OCI-LY3 (cell line): ENCODE measurements around the gene DHX38.

Source experiments
- H2AFZ ChIP-seq: fragments of 200-600, 300-600 bp; shearing (Covaris generic); 2 replicates; pipeline ENCODE4 v1.6.0; 2014; ENCODE audit warnings: antibody characterized with exemption, low read depth, low read length
- H3K27ac ChIP-seq: fragments of 200-600, 300-600 bp; sonication (generic); 2 replicates; pipeline ENCODE4 v1.5.1; 2014; ENCODE audit warnings: mild to moderate bottlenecking, low read length, moderate library complexity, mixed read lengths
- H3K27me3 ChIP-seq: fragments of 200-600, 300-600 bp; sonication (generic); 2 replicates; pipeline ENCODE4 v1.6.1; 2014; ENCODE audit warnings: low read depth, low read length, mixed read lengths
- H3K36me3 ChIP-seq: fragments of 200-600, 300-600 bp; sonication (generic); replicated peaks from 2 replicates; pipeline ENCODE3; 2014; ENCODE audit warnings: low read depth, low read length, mixed read lengths
- H3K4me1 ChIP-seq: fragments of 300-600, 200-600 bp; sonication (generic); 2 replicates; pipeline ENCODE4 v1.6.1; 2014; ENCODE audit warnings: low read length, mixed read lengths
- H3K4me2 ChIP-seq: fragments of 200-600, 300-600 bp; sonication (generic); 2 replicates; pipeline ENCODE4 v1.6.1; 2014; ENCODE audit warnings: low read length, mixed read lengths
- H3K4me3 ChIP-seq: fragments of 300-600, 200-600 bp; sonication (generic); 2 replicates; pipeline ENCODE4 v1.5.1; 2014; ENCODE audit warnings: antibody characterized with exemption, mild to moderate bottlenecking, low read length, moderate library complexity
- H3K79me2 ChIP-seq: fragments of 300-600, 200-600 bp; shearing (Covaris generic); 2 replicates; pipeline ENCODE4 v1.6.1; 2014; ENCODE audit warnings: mild to moderate bottlenecking, low read length, mixed read lengths
- H3K9ac ChIP-seq: fragments of 300-600, 200-600 bp; shearing (Covaris generic); 2 replicates; pipeline ENCODE4 v1.6.0; 2014; ENCODE audit warnings: mild to moderate bottlenecking, low read length, moderate library complexity
- H3K9me3 ChIP-seq: fragments of 200-600, 300-600 bp; shearing (Covaris generic); 2 replicates; pipeline ENCODE4 v1.6.1; 2014; ENCODE audit warnings: low read length, mixed read lengths; ENCODE audit not compliant: insufficient read depth
- H4K20me1 ChIP-seq: fragments of 200-600, 300-600 bp; sonication (generic); 2 replicates; pipeline ENCODE4 v1.6.1; 2016; ENCODE audit warnings: low read length, mixed read lengths; ENCODE audit not compliant: insufficient read depth
- EZH2phosphoT487 ChIP-seq: fragments of 200-600 bp; shearing (Covaris generic); IDR thresholded peaks from 2 replicates; pipeline ENCODE4 v1.6.1; 2018; ENCODE audit warnings: antibody characterized with exemption, mixed run types, low read depth
- TF ChIP-seq, protein P1 (sequence below): fragments of 200-600, 300-600 bp; sonication (generic); IDR thresholded peaks from 2 replicates; pipeline ENCODE4 v1.5.1; 2014; ENCODE audit warnings: antibody characterized with exemption, low read length, low read depth

The DHX38 gene

DNA sequence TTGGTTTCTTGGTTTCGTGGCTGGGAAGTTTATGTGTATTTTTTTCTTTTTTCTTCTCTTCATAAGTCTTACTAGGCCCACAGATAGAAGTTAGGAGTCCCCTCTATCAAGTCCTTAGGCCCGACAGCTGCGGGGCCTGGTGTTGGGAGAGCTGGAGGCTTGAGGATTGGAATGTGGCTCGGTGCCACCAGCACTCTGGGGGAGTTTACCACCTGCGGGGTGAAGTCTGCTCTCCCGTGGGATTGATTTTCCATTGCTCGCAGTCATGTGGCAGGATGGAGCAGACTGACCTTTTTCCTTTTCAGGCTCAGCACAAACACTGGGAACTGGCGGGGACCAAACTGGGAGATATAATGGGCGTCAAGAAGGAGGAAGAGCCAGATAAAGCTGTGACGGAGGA is 7.5 kb downstream of the DHX38 start:
- no peak overlapping the region for H3K4me3 ChIP-seq
- H4K20me1 ChIP-seq = no peaks in the 10 kb centered on the region
- H3K27me3 ChIP-seq = no peaks in the 10 kb centered on the region
- no peaks in the 10 kb centered on the region for H3K9me3 ChIP-seq
- no peaks in the 10 kb centered on the region for H3K4me1 ChIP-seq
- no peak overlapping the region for H3K4me2 ChIP-seq
- TF ChIP-seq, protein P1, sequence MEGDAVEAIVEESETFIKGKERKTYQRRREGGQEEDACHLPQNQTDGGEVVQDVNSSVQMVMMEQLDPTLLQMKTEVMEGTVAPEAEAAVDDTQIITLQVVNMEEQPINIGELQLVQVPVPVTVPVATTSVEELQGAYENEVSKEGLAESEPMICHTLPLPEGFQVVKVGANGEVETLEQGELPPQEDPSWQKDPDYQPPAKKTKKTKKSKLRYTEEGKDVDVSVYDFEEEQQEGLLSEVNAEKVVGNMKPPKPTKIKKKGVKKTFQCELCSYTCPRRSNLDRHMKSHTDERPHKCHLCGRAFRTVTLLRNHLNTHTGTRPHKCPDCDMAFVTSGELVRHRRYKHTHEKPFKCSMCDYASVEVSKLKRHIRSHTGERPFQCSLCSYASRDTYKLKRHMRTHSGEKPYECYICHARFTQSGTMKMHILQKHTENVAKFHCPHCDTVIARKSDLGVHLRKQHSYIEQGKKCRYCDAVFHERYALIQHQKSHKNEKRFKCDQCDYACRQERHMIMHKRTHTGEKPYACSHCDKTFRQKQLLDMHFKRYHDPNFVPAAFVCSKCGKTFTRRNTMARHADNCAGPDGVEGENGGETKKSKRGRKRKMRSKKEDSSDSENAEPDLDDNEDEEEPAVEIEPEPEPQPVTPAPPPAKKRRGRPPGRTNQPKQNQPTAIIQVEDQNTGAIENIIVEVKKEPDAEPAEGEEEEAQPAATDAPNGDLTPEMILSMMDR = no peak
- no peak for TF ChIP-seq EZH2phosphoT487
- H3K79me2 ChIP-seq = peaks cover 3% of the 10 kb centered on the region; the same call in 1 of the 2 replicates
- H2AFZ ChIP-seq = no peak overlapping the region
- peaks cover 75% of the 10 kb centered on the region for H3K36me3 ChIP-seq
- H3K27ac ChIP-seq = no peak overlapping the region
- H3K9ac ChIP-seq = no peak overlapping the region

DNA sequence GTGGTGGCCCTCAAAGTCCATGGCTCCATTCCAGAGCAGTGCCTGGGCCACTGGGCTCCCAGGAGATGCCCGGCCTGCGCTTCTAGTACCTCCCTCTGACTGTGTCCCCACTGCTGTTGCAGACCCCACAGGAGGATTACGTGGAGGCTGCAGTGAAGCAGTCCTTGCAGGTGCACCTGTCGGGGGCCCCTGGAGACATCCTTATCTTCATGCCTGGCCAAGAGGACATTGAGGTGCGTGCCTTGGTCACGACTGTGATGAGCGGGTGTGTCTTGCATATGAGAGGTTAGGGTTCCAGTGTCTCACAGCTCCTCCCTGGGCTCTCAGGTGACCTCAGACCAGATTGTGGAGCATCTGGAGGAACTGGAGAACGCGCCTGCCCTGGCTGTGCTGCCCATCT is 11.3 kb downstream of the DHX38 start:
- peaks cover 72% of the 10 kb centered on the region for H3K36me3 ChIP-seq
- no peaks in the 10 kb centered on the region for H3K27me3 ChIP-seq
- H3K27ac ChIP-seq = no peak overlapping the region
- no peaks in the 10 kb centered on the region for H3K9me3 ChIP-seq
- no peaks in the 10 kb centered on the region for H4K20me1 ChIP-seq
- H3K4me1 ChIP-seq = no peaks in the 10 kb centered on the region
- H3K4me3 ChIP-seq = no peak overlapping the region
- H2AFZ ChIP-seq = no peak overlapping the region
- no peak overlapping the region for H3K4me2 ChIP-seq
- TF ChIP-seq, protein P1 = no peak
- no peak for TF ChIP-seq EZH2phosphoT487
- no peaks in the 10 kb centered on the region for H3K79me2 ChIP-seq
- H3K9ac ChIP-seq = no peak overlapping the region

DNA sequence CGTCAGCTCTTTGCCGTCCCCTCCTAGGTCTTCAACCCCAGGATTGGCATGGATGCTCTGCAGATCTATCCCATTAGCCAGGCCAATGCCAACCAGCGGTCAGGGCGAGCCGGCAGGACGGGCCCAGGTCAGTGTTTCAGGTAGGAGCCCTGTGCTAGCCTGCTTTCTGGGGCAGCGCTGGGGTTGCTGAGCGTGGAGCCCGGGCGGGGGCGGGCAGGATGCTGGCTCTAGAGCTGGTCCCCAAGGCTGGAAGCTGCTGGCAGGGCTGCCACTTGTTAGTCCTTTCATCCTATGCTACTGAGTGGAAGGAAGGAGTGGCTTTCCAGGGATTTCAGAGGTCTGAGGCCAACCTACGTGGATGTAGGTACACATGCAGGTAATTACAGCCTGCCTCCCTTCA is 12.3 kb downstream of the DHX38 start:
- Histone ChIP-seq H3K27ac (no peak overlapping the region), H3K4me2 (no peak overlapping the region), H3K9me3 (no peaks in the 10 kb centered on the region), H2AFZ (no peak overlapping the region), H3K27me3 (no peaks in the 10 kb centered on the region), H3K4me1 (no peaks in the 10 kb centered on the region), H4K20me1 (no peaks in the 10 kb centered on the region), H3K4me3 (no peak overlapping the region), H3K79me2 (no peaks in the 10 kb centered on the region), H3K36me3 (peaks cover 71% of the 10 kb centered on the region), H3K9ac (no peak overlapping the region)
- no peak for TF ChIP-seq EZH2phosphoT487
- TF ChIP-seq, protein P1 = no peak

DNA sequence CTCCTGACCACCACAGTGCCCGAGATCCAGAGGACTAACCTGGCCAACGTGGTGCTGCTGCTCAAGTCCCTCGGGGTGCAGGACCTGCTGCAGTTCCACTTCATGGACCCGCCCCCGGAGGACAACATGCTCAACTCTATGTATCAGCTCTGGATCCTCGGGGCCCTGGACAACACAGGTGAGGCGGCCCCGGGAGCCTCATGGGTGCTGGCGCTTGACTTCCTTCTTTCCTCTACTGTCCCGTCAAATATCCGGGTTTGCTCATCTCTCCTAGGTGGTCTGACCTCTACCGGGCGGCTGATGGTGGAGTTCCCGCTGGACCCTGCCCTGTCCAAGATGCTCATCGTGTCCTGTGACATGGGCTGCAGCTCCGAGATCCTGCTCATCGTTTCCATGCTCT is 13.7 kb downstream of the DHX38 start:
- Histone ChIP-seq H3K4me3 (no peak overlapping the region), H4K20me1 (no peaks in the 10 kb centered on the region), H3K4me2 (no peak overlapping the region), H2AFZ (no peak overlapping the region), H3K9ac (no peak overlapping the region), H3K79me2 (no peaks in the 10 kb centered on the region), H3K27me3 (no peaks in the 10 kb centered on the region), H3K27ac (no peak overlapping the region), H3K4me1 (no peaks in the 10 kb centered on the region), H3K9me3 (no peaks in the 10 kb centered on the region), H3K36me3 (peaks cover 75% of the 10 kb centered on the region)
- TF ChIP-seq, protein P1 = no peak
- no peak for TF ChIP-seq EZH2phosphoT487
